ENCODE data around the gene MASP1. TPM values are rescaled to one million over a fixed set of nuclear protein-coding genes. Genes with fewer than 3 reads are reported as not detected.
"Not testable (repeated sequence)": the region's sequence is repeated elsewhere in the genome, so short reads cannot be mapped to it uniquely, and the experiment has no call there.

MASP1 gene
- total and polyA plus RNA-seq, 2 experiments from 2014 or later = 1.6 to 3.0 TPM

DNA sequence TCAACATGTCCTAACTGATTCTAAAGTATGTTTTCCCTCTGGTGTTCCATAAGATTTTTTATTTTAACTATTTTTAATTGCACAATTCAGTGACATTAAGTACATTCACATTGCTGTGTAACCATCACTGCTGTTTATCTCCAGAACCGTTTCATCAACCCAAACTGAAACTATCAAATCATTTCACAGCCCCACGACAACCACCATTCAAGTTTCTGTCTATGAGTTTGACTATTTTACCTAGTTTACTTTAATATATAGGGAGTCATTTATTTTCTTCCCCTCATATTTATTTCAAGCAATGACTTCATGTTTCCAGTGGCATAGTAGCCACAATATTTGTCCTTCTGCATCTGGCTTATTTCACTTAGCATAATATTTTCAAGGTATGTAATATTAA lies 85.9 kb downstream of the MASP1 start (continued):
- TF ChIP-seq, protein P1, sequence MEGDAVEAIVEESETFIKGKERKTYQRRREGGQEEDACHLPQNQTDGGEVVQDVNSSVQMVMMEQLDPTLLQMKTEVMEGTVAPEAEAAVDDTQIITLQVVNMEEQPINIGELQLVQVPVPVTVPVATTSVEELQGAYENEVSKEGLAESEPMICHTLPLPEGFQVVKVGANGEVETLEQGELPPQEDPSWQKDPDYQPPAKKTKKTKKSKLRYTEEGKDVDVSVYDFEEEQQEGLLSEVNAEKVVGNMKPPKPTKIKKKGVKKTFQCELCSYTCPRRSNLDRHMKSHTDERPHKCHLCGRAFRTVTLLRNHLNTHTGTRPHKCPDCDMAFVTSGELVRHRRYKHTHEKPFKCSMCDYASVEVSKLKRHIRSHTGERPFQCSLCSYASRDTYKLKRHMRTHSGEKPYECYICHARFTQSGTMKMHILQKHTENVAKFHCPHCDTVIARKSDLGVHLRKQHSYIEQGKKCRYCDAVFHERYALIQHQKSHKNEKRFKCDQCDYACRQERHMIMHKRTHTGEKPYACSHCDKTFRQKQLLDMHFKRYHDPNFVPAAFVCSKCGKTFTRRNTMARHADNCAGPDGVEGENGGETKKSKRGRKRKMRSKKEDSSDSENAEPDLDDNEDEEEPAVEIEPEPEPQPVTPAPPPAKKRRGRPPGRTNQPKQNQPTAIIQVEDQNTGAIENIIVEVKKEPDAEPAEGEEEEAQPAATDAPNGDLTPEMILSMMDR (conservative IDR thresholded peaks at IDR 0.05; ENCODE audit: low read depth in 2 of 2) = no peak
- no peak for TF ChIP-seq ZNF331 (CRISPR knock-in tag; IDR thresholded peaks at IDR 0.05; ENCODE audit: low read depth)
- TF ChIP-seq, protein P2, sequence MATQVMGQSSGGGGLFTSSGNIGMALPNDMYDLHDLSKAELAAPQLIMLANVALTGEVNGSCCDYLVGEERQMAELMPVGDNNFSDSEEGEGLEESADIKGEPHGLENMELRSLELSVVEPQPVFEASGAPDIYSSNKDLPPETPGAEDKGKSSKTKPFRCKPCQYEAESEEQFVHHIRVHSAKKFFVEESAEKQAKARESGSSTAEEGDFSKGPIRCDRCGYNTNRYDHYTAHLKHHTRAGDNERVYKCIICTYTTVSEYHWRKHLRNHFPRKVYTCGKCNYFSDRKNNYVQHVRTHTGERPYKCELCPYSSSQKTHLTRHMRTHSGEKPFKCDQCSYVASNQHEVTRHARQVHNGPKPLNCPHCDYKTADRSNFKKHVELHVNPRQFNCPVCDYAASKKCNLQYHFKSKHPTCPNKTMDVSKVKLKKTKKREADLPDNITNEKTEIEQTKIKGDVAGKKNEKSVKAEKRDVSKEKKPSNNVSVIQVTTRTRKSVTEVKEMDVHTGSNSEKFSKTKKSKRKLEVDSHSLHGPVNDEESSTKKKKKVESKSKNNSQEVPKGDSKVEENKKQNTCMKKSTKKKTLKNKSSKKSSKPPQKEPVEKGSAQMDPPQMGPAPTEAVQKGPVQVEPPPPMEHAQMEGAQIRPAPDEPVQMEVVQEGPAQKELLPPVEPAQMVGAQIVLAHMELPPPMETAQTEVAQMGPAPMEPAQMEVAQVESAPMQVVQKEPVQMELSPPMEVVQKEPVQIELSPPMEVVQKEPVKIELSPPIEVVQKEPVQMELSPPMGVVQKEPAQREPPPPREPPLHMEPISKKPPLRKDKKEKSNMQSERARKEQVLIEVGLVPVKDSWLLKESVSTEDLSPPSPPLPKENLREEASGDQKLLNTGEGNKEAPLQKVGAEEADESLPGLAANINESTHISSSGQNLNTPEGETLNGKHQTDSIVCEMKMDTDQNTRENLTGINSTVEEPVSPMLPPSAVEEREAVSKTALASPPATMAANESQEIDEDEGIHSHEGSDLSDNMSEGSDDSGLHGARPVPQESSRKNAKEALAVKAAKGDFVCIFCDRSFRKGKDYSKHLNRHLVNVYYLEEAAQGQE (IDR thresholded peaks at IDR 0.05; ENCODE audit: unreplicated experiment) = no peak

DNA sequence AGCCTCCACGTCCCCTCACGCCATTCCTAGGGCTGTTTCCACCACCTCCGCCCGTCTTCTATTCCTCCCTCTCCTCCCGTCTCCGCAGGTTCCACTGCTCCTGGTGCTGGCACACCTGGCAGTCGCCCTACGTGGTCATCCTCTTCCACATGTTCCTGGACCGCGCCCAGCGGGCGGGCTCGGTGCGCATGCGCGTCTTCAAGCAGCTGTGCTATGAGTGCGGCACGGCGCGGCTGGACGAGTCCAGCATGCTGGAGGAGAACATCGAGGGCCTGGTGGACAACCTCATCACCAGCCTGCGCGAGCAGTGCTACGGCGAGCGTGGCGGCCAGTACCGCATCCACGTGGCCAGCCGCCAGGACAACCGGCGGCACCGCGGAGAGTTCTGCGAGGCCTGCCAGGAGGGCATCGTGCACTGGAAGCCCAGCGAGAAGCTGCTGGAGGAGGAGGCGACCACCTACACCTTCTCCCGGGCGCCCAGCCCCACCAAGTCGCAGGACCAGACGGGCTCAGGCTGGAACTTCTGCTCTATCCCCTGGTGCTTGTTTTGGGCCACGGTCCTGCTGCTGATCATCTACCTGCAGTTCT lies 92.0 kb downstream of the MASP1 start:
- H3K9me3 Mint-ChIP-seq; H3K36me3 Mint-ChIP-seq (ENCODE audit: low read depth); H3K4me1 ChIP-seq (ENCODE audit: insufficient read depth); H3K4me2 ChIP-seq; H3K4me3 Mint-ChIP-seq; H2AFZ ChIP-seq; H3K27me3 Mint-ChIP-seq (ENCODE audit: insufficient read depth, low read depth, poor library complexity); DNase-seq (ENCODE audit: low spot score); H3K36me3 ChIP-seq (ENCODE audit: insufficient read depth); H3K27ac ChIP-seq (ENCODE audit: low read depth); H4K20me1 ChIP-seq (replicated peaks; ENCODE audit: insufficient read depth); H3K27me3 ChIP-seq (ENCODE audit: insufficient read depth); H3K27ac Mint-ChIP-seq; H3F3A ChIP-seq (replicated peaks; ENCODE audit: low read depth); ATAC-seq; H3K4me1 Mint-ChIP-seq; H3K79me2 ChIP-seq (replicated peaks; ENCODE audit: insufficient read depth); H3K4me3 ChIP-seq; H3K9me2 ChIP-seq (ENCODE audit: insufficient read depth): not testable (repeated sequence)

DNA sequence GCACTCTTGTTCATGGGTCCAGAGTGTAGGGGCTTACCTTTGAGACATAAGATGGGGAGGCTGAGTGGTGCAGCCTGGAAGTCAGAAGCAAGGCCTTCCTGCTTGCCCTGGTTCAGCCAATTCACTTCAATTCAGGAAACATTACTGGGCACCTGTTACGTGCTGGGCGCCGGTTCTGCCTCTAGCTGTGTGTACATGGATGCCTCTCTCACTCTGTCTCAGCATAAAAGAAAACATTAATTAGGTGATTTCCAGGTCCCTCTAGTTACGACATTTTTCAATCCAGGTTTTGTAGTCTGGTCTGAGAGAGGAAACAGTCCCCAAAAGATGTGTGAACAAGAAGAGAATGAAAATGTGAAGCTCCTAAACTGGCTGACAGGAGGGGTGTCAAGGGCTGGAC lies 93.0 kb downstream of the MASP1 start:
- no peak overlapping the region for H3K4me3 ChIP-seq
- H3K9me3 Mint-ChIP-seq = no peaks in the 10 kb centered on the region; the same call in 2 of the 3 replicates
- H3K4me2 ChIP-seq = no peak overlapping the region
- no peaks in the 10 kb centered on the region for H3F3A ChIP-seq (replicated peaks; ENCODE audit: low read depth)
- H3K27me3 Mint-ChIP-seq (ENCODE audit: insufficient read depth, low read depth, poor library complexity) = no peaks in the 10 kb centered on the region
- no peaks in the 10 kb centered on the region for H3K27me3 ChIP-seq (ENCODE audit: insufficient read depth)
- no peak overlapping the region for H3K27ac Mint-ChIP-seq
- 0 out of 2 replicates have a peak, but pooled peaks cover 3% of the 10 kb centered on the region for H3K9me2 ChIP-seq (ENCODE audit: insufficient read depth)
- H3K36me3 ChIP-seq (ENCODE audit: insufficient read depth) = no peaks in the 10 kb centered on the region
- no peak overlapping the region for H3K4me3 Mint-ChIP-seq
- no peaks in the 10 kb centered on the region for H3K4me1 ChIP-seq (ENCODE audit: insufficient read depth)
- no peaks in the 10 kb centered on the region for H3K36me3 Mint-ChIP-seq (ENCODE audit: low read depth)
- no peak for DNase-seq (ENCODE audit: low spot score)
- H3K79me2 ChIP-seq (replicated peaks; ENCODE audit: insufficient read depth) = no peaks in the 10 kb centered on the region
- ATAC-seq = no peak
- TF ChIP-seq, protein P2 (IDR thresholded peaks at IDR 0.05; ENCODE audit: unreplicated experiment) = no peak
- TF ChIP-seq ZNF114 (CRISPR knock-in tag; IDR thresholded peaks at IDR 0.05) = no peak
- peaks cover 3% of the 10 kb centered on the region; the same call in 2 of the 3 replicates for H3K4me1 Mint-ChIP-seq
- no peaks in the 10 kb centered on the region for H4K20me1 ChIP-seq (replicated peaks; ENCODE audit: insufficient read depth)
- no peak overlapping the region for H2AFZ ChIP-seq
- no peak overlapping the region for H3K27ac ChIP-seq (ENCODE audit: low read depth)
